ENCODE results near the gene THG1L. TPM values are rescaled to one million over a fixed set of nuclear protein-coding genes. Genes with fewer than 3 reads are reported as not detected.
"Not testable (repeated sequence)": the region's sequence is repeated elsewhere in the genome, so short reads cannot be mapped to it uniquely, and the experiment has no call there.

THG1L gene
- total RNA-seq, 1 donor from 2014 or later: 11.3 TPM

GRCh38 chr5:157690690-157691433 lies 40.4 kb upstream of the THG1L start:
- intact Hi-C loops (cut with DNase I): no loop called here
- TF ChIP-seq, protein P1, sequence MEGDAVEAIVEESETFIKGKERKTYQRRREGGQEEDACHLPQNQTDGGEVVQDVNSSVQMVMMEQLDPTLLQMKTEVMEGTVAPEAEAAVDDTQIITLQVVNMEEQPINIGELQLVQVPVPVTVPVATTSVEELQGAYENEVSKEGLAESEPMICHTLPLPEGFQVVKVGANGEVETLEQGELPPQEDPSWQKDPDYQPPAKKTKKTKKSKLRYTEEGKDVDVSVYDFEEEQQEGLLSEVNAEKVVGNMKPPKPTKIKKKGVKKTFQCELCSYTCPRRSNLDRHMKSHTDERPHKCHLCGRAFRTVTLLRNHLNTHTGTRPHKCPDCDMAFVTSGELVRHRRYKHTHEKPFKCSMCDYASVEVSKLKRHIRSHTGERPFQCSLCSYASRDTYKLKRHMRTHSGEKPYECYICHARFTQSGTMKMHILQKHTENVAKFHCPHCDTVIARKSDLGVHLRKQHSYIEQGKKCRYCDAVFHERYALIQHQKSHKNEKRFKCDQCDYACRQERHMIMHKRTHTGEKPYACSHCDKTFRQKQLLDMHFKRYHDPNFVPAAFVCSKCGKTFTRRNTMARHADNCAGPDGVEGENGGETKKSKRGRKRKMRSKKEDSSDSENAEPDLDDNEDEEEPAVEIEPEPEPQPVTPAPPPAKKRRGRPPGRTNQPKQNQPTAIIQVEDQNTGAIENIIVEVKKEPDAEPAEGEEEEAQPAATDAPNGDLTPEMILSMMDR (IDR thresholded peaks at IDR 0.05): no peak
- peaks cover 4% of the 10 kb centered on the region for H3K27me3 ChIP-seq (ENCODE audit: low read depth)
- H3K4me3 ChIP-seq: no peak overlapping the region
- no peaks in the 10 kb centered on the region for H3K36me3 ChIP-seq
- ATAC-seq (no peak), DNase-seq (no peak)
- no peaks in the 10 kb centered on the region for H3K4me1 ChIP-seq
- no peaks in the 10 kb centered on the region for H3K9me3 ChIP-seq
- no peak overlapping the region for H3K27ac ChIP-seq

DNA sequence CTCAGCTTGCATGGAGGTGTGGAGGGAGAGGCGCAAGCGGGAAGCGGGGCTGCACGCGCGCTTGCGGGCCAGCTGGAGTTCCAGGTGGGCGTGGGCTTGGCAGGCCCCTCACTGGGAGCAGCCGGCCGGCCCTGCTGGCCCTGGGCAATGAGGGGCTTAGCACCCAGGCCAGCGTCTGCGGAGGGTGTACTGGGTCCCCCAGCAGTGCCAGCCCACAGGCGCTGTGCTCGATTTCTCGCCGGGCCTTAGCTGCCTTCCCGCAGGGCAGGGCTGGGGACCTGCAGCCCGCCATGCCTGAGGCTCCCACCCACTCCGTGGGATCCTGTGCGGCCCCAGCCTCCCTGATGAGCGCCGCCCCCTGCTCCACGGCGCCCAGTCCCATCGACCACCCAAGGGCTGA lies 37.4 kb upstream of the THG1L start:
- H3K9me3 ChIP-seq; DNase-seq; H3K27me3 ChIP-seq (ENCODE audit: low read depth); H3K27ac ChIP-seq; H3K36me3 ChIP-seq; intact Hi-C loops (cut with DNase I); ATAC-seq; H3K4me3 ChIP-seq; H3K4me1 ChIP-seq: not testable (repeated sequence)

DNA sequence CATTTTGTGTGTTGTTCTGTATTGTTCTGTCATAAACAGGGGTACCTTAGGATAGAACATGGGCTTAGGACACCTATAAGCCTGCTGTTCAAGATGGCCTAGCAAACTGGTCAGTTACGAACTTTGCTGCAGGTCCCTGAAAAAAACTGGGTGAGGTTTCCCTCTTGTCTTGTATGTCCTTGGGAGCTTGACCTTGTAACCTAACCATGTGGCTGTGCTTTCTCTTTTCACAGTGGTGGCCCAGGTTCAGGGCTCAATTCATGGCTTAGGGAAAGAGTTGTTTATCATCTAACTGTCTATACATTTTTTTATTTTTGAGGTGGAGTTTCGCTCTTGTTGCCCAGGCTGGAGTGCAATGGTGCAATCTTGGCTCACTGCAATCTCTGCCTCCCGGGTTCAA lies 35.1 kb upstream of the THG1L start:
- H3K4me3 ChIP-seq; H3K36me3 ChIP-seq; ATAC-seq; intact Hi-C loops (cut with DNase I); H3K27ac ChIP-seq; H3K9me3 ChIP-seq; DNase-seq; H3K4me1 ChIP-seq; H3K27me3 ChIP-seq (ENCODE audit: low read depth): not testable (repeated sequence)

DNA sequence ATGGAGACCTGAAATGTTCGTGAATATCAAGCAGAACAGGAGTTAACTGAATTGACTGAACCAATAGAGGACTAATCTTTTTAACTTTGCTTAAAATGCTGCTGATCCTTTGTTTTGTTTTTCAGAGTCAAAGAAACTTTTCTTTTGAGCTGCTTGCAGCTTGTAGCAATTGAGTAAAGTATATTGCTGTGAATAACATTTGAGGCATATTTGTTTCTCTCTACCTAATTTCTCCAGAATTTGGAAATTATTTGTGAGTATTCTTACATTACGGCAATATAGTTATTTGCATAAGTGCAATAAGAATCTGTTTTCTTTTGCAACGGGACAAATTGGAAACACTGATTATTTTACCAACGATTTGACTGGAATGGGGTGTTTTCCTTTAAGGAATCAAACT lies 32.5 kb upstream of the THG1L start:
- H3K4me3 ChIP-seq; H3K27ac ChIP-seq; H3K9me3 ChIP-seq; H3K27me3 ChIP-seq (ENCODE audit: low read depth); ATAC-seq; intact Hi-C loops (cut with DNase I); H3K36me3 ChIP-seq; H3K4me1 ChIP-seq; DNase-seq: not testable (repeated sequence)

DNA sequence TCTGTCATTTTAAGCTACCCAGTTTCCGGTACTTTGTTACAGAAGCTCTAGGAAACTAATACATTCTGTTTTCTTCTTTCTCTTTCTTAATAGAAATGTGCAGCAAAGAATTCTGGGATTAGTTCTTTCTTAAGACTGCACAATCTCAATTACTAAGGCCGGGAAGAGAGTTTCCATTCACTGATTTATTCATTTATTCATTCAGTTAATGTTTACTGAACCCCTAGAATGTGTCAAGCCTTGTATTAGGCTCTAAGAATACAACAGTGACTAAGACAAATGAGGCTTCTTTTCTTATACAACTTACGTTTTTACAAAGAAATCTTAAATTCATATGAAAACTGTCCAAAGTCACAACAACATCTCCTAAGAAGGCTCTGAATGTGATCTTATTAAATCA lies 27.5 kb upstream of the THG1L start:
- no peak for ATAC-seq
- Histone ChIP-seq H3K4me1 (no peaks in the 10 kb centered on the region), H3K27ac (no peak overlapping the region), H3K27me3 (ENCODE audit: low read depth) (no peaks in the 10 kb centered on the region), H3K4me3 (no peak overlapping the region), H3K36me3 (no peaks in the 10 kb centered on the region), H3K9me3 (peaks cover 3% of the 10 kb centered on the region)
- TF ChIP-seq, protein P1 (IDR thresholded peaks at IDR 0.05): no peak
- intact Hi-C loops (cut with DNase I): no loop called here
- no peak for DNase-seq

DNA sequence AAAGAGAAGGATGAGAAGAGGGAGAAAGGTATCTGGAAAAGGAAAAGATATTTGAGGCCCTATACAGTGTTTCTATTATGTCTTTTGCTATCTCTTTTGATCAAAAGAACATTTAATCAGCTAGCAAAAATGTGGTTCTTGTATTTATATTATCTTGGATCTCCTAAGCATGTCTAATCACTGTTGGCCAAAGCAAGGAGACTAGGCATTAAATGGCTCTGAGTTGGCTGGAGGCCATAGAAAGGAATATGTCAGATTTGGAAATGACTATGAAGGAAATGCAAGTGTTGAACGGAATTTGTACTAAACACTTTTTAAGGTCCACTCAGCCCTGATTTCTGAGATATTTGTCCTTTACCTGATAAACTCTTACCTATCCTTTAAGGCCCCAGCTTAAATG lies 22.4 kb upstream of the THG1L start:
- no peaks in the 10 kb centered on the region for H3K36me3 ChIP-seq
- intact Hi-C loops (cut with DNase I): no loop called here
- no peaks in the 10 kb centered on the region for H3K9me3 ChIP-seq
- H3K27ac ChIP-seq: no peak overlapping the region
- ATAC-seq (no peak), DNase-seq (no peak)
- H3K27me3 ChIP-seq (ENCODE audit: low read depth): no peaks in the 10 kb centered on the region
- H3K4me1 ChIP-seq: no peaks in the 10 kb centered on the region
- no peak overlapping the region for H3K4me3 ChIP-seq
- TF ChIP-seq, protein P1 (IDR thresholded peaks at IDR 0.05): no peak

DNA sequence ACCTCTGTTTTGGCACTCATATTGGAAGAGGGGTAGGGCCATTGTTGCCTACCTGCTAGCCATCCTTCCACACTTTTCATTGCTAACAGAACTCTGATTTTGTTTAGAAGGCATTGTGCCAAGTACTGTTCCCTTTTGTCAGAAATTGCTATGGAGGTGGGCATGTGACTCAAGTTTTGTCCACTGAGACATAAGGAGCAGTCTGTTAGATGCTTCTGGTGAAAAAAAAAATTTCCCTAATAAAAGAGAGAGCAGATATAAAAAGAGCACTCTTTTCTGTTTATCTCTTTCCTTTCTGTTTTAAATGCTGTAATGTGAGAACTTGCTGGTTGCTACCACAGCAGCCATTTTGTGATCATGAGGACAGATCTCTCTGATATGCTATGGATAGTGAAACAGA lies 21.9 kb upstream of the THG1L start:
- DNase-seq (no peak), ATAC-seq (no peak)
- no peaks in the 10 kb centered on the region for H3K4me1 ChIP-seq
- H3K4me3 ChIP-seq: no peak overlapping the region
- TF ChIP-seq, protein P1 (IDR thresholded peaks at IDR 0.05): no peak
- H3K36me3 ChIP-seq: no peaks in the 10 kb centered on the region
- H3K27ac ChIP-seq: no peak overlapping the region
- H3K27me3 ChIP-seq (ENCODE audit: low read depth): no peaks in the 10 kb centered on the region
- intact Hi-C loops (cut with DNase I): no loop called here
- H3K9me3 ChIP-seq: no peaks in the 10 kb centered on the region

All from lower lobe of right lung (tissue), 2 donors.